OCI-LY1 (cell line): ENCODE data around the gene TAC1.

ENCODE experiments used
- CTCF ChIP-seq: fragments of 200-600 bp; sonication (generic), shearing (Covaris generic); IDR thresholded peaks from 2 replicates; pipeline ENCODE4 v1.5.1; 2017; ENCODE audit warnings: mild to moderate bottlenecking, antibody characterized with exemption, low read length, moderate library complexity, mixed read lengths
- EZH2 ChIP-seq: fragments of 200-600 bp; sonication (generic), shearing (Covaris generic); IDR thresholded peaks from 2 replicates; pipeline ENCODE4 v1.8.0; 2017; ENCODE audit warnings: borderline replicate concordance, mixed run types, mild to moderate bottlenecking, antibody characterized with exemption, low read length, moderate library complexity, mixed read lengths

DNA sequence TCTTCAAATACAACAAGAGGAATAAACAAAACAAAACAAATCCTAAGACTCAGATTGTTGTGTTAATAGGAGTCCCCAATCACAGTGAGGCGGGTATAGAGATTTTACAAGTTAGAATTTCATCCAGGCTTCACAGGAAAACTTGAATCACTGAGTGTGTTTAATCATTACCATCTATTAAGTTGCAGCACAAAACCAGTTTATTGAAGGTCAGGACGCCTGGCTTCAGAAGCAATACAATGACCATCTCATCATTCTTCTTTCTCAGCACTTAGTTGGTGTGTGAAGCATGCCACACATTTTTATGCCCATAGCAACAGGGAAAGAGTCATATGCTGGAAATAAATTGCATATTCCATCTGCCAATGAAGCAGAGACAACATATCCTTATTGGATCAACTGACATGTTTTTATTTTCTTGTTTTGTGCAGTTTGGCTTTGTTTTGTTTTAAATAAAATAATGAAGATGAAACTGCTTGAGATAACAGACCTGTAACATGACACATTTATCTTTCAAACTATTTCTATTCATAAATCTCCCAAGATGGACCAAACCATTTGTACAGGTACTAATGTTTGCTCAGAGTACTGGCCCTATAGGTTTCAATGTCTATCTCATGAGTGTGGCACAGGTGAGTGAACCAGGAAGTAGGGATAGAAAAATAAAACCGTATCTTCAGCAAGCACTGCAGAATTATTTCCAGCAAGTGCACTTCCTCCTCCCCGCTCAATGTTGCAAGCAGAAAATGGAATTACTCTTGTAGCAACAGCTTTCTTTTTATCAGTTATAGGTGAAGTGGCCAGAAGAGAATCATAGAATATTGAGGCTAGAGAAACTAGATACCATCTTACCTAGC is 40.4 kb downstream of the TAC1 start:
- TF ChIP-seq CTCF, result no peak
- TF ChIP-seq EZH2, result no peak
